Mononuclear cell (primary cell): ENCODE measurements around the gene FANCF. TPM values are rescaled to one million over a fixed set of nuclear protein-coding genes. Genes with fewer than 3 reads are reported as not detected.
A peak's percentile ranks its signal among the peaks of the same experiment; 100 is the strongest.
"Not testable (repeated sequence)": the region's sequence is repeated elsewhere in the genome, so short reads cannot be mapped to it uniquely, and the experiment has no call there.

Experiments
- H3K27me3 ChIP-seq: 2 replicates; pipeline ENCODE4 v1.6.0; 2011; ENCODE audit warnings: low read length, control low read depth; ENCODE audit not compliant: insufficient read depth
- H3K4me1 ChIP-seq: 2 replicates; pipeline ENCODE4 v1.5.1; 2011; ENCODE audit warnings: mild to moderate bottlenecking, low read length, control low read depth; ENCODE audit not compliant: insufficient read depth
- H3K4me3 ChIP-seq: 2 replicates; pipeline ENCODE4 v1.5.1; 2011; ENCODE audit warnings: mild to moderate bottlenecking, low read length, moderate library complexity
- H3K9me3 ChIP-seq: 2 replicates; pipeline ENCODE4 v1.5.1; 2011; ENCODE audit warnings: low read depth, mild to moderate bottlenecking, control low read depth, low read length
- total RNA-seq: library from RNA; depleted of rRNA; stranded (reverse); fragments of >200 nt; gene quantifications from one replicate; pipeline ENCODE4 v1.2.3, GENCODE V29; 2012

The FANCF gene
- total RNA-seq = 8.8 TPM

- no peaks in the 10 kb centered on the region for H3K9me3 ChIP-seq
- peak within 1 kb of the TSS; percentile 85 for H3K4me3 ChIP-seq
- peaks cover 15% of the 10 kb centered on the region for H3K4me1 ChIP-seq
- H3K27me3 ChIP-seq = no peaks in the 10 kb centered on the region
Measured at GRCh38 chr11:22625448-22626287, at the start of gene FANCF. TSS of gene FANCF (minus strand) at chr11:22625823. CDS start at chr11:22625810, 13 bp downstream.

GRCh38 chr11:22674470-22675439 is 49.1 kb upstream of the FANCF start:
- H3K27me3 ChIP-seq = peaks cover 6% of the 10 kb centered on the region
- H3K4me1 ChIP-seq = no peaks in the 10 kb centered on the region
- no peaks in the 10 kb centered on the region for H3K9me3 ChIP-seq
- no peak overlapping the region for H3K4me3 ChIP-seq

- H3K4me1 ChIP-seq = no peaks in the 10 kb centered on the region
- H3K27me3 ChIP-seq = peaks cover 33% of the 10 kb centered on the region
- H3K4me3 ChIP-seq = no peak overlapping the region
- no peaks in the 10 kb centered on the region for H3K9me3 ChIP-seq
Measured at GRCh38 chr11:22671751-22672150, 46.1 kb upstream of the FANCF start.

GRCh38 chr11:22670830-22671229 is 45.2 kb upstream of the FANCF start:
- Histone ChIP-seq H3K27me3 (peaks cover 41% of the 10 kb centered on the region), H3K4me3 (no peak overlapping the region), H3K9me3 (no peaks in the 10 kb centered on the region), H3K4me1 (no peaks in the 10 kb centered on the region)

GRCh38 chr11:22669368-22669767 is 43.7 kb upstream of the FANCF start:
- Histone ChIP-seq H3K27me3 (peaks cover 52% of the 10 kb centered on the region), H3K4me3 (no peak overlapping the region), H3K9me3 (no peaks in the 10 kb centered on the region), H3K4me1 (no peaks in the 10 kb centered on the region)

GRCh38 chr11:22668005-22668796 is 42.6 kb upstream of the FANCF start:
- no peak overlapping the region for H3K4me3 ChIP-seq
- no peaks in the 10 kb centered on the region for H3K9me3 ChIP-seq
- peaks cover 52% of the 10 kb centered on the region for H3K27me3 ChIP-seq
- H3K4me1 ChIP-seq = no peaks in the 10 kb centered on the region

GRCh38 chr11:22666688-22667439 is 41.2 kb upstream of the FANCF start:
- Histone ChIP-seq H3K27me3 (peaks cover 52% of the 10 kb centered on the region), H3K9me3 (no peaks in the 10 kb centered on the region), H3K4me1 (no peaks in the 10 kb centered on the region), H3K4me3 (no peak overlapping the region)

GRCh38 chr11:22666325-22666687 is 40.7 kb upstream of the FANCF start, which contains the start of gene GAS2:
TSS of gene GAS2 (plus strand) at chr11:22666611. CDS start at chr11:22674870, 8,259 bp downstream.
- Histone ChIP-seq H3K4me3 (no peak within 1 kb of the TSS), H3K27me3 (peaks cover 52% of the 10 kb centered on the region), H3K4me1 (no peaks in the 10 kb centered on the region), H3K9me3 (no peaks in the 10 kb centered on the region)

- Histone ChIP-seq H3K4me1 (peaks cover 5% of the 10 kb centered on the region), H3K9me3 (no peaks in the 10 kb centered on the region), H3K4me3 (no peak overlapping the region), H3K27me3 (peaks cover under 1% of the 10 kb centered on the region)
Measured at GRCh38 chr11:22659783-22660182, 34.2 kb upstream of the FANCF start.

- Histone ChIP-seq H3K4me1 (peaks cover 5% of the 10 kb centered on the region), H3K9me3 (no peaks in the 10 kb centered on the region), H3K4me3 (no peak overlapping the region), H3K27me3 (no peaks in the 10 kb centered on the region)
Measured at GRCh38 chr11:22657101-22657694, 31.6 kb upstream of the FANCF start.

- peaks cover 5% of the 10 kb centered on the region for H3K4me1 ChIP-seq
- no peaks in the 10 kb centered on the region for H3K27me3 ChIP-seq
- no peak overlapping the region for H3K4me3 ChIP-seq
- H3K9me3 ChIP-seq = no peaks in the 10 kb centered on the region
Measured at GRCh38 chr11:22656130-22656529, 30.5 kb upstream of the FANCF start.

- not testable (repeated sequence) for H3K4me3 ChIP-seq, H3K27me3 ChIP-seq, H3K4me1 ChIP-seq, H3K9me3 ChIP-seq
Measured at GRCh38 chr11:22652346-22652745, 26.7 kb upstream of the FANCF start.

GRCh38 chr11:22641559-22641958 is 15.9 kb upstream of the FANCF start:
- Histone ChIP-seq H3K9me3 (no peaks in the 10 kb centered on the region), H3K27me3 (no peaks in the 10 kb centered on the region), H3K4me3 (no peak overlapping the region), H3K4me1 (no peaks in the 10 kb centered on the region)

- Histone ChIP-seq H3K9me3 (no peaks in the 10 kb centered on the region), H3K4me3 (no peak overlapping the region), H3K27me3 (no peaks in the 10 kb centered on the region), H3K4me1 (no peaks in the 10 kb centered on the region)
Measured at GRCh38 chr11:22640862-22641261, 15.2 kb upstream of the FANCF start.
